ENCODE measurements around the gene SPAG16.
A peak's percentile ranks its signal among the peaks of the same experiment; 100 is the strongest.

The SPAG16 gene

GRCh38 chr2:214215107-214215506, 930.8 kb downstream of the SPAG16 start:
- no peak for DNase-seq (ENCODE audit: low read depth, low spot score)
- H3K4me3 ChIP-seq (ENCODE audit: low read depth, low read length): no peak overlapping the region
- in situ Hi-C loops (cut with HindIII; ENCODE audit: low sequenced_read_pairs): no loop called here
- TF ChIP-seq CTCF (IDR thresholded peaks at IDR 0.05; ENCODE audit: low read depth, low read length): no peak

GRCh38 chr2:214217136-214217535, 932.9 kb downstream of the SPAG16 start:
- DNase-seq (ENCODE audit: low read depth, low spot score): no peak
- no peak for TF ChIP-seq CTCF (IDR thresholded peaks at IDR 0.05; ENCODE audit: low read depth, low read length)
- in situ Hi-C loops (cut with HindIII; ENCODE audit: low sequenced_read_pairs): no loop called here

GRCh38 chr2:214217599-214217998, 933.3 kb downstream of the SPAG16 start:
- no peak for DNase-seq (ENCODE audit: low read depth, low spot score)

More at GRCh38 chr2:214217136-214217535, 932.9 kb downstream of the SPAG16 start:
- no peak overlapping the region for H3K4me3 ChIP-seq (ENCODE audit: low read depth, low read length)

GRCh38 chr2:214220251-214220650, 936.0 kb downstream of the SPAG16 start:
- no peak overlapping the region for H3K4me3 ChIP-seq (ENCODE audit: low read depth, low read length)
- TF ChIP-seq CTCF (IDR thresholded peaks at IDR 0.05; ENCODE audit: low read depth, low read length): no peak
- no peak for DNase-seq (ENCODE audit: low read depth, low spot score)
- in situ Hi-C loops (cut with HindIII; ENCODE audit: low sequenced_read_pairs): no loop called here

More at GRCh38 chr2:214217599-214217998, 933.3 kb downstream of the SPAG16 start:
- H3K4me3 ChIP-seq (ENCODE audit: low read depth, low read length): no peak overlapping the region
- in situ Hi-C loops (cut with HindIII; ENCODE audit: low sequenced_read_pairs): no loop called here
- TF ChIP-seq CTCF (IDR thresholded peaks at IDR 0.05; ENCODE audit: low read depth, low read length): no peak

- TF ChIP-seq CTCF (IDR thresholded peaks at IDR 0.05; ENCODE audit: low read depth, low read length): no peak
- peak; percentile 24 for DNase-seq (ENCODE audit: low read depth, low spot score)
- H3K4me3 ChIP-seq (ENCODE audit: low read depth, low read length): no peak overlapping the region
- in situ Hi-C loops (cut with HindIII; ENCODE audit: low sequenced_read_pairs): no loop called here
These were observed 941.8 kb downstream of the SPAG16 start for GRCh38 chr2:214226061-214226460.

GRCh38 chr2:214232271-214232670, 948.0 kb downstream of the SPAG16 start:
- in situ Hi-C loops (cut with HindIII; ENCODE audit: low sequenced_read_pairs): no loop called here
- no peak for TF ChIP-seq CTCF (IDR thresholded peaks at IDR 0.05; ENCODE audit: low read depth, low read length)
- H3K4me3 ChIP-seq (ENCODE audit: low read depth, low read length): no peak overlapping the region
- no peak for DNase-seq (ENCODE audit: low read depth, low spot score)

GRCh38 chr2:214233164-214233563, 948.9 kb downstream of the SPAG16 start:
- in situ Hi-C loops (cut with HindIII; ENCODE audit: low sequenced_read_pairs): no loop called here
- no peak for DNase-seq (ENCODE audit: low read depth, low spot score)

More at GRCh38 chr2:214233164-214233563, 948.9 kb downstream of the SPAG16 start:
- no peak for TF ChIP-seq CTCF (IDR thresholded peaks at IDR 0.05; ENCODE audit: low read depth, low read length)
- no peak overlapping the region for H3K4me3 ChIP-seq (ENCODE audit: low read depth, low read length)
